Dedifferentiated amniotic fluid mesenchymal stem cell (primary cell): Measurements from ENCODE around the gene SERPINF2.
"Not testable (repeated sequence)": the region's sequence is repeated elsewhere in the genome, so short reads cannot be mapped to it uniquely, and the experiment has no call there.

ENCODE experiments used
- DNase-seq: peaks from one replicate; pipeline ENCODE4 v3.0.0-alpha.2; 2016; ENCODE audit errors: extremely low spot score

The SERPINF2 gene

DNA sequence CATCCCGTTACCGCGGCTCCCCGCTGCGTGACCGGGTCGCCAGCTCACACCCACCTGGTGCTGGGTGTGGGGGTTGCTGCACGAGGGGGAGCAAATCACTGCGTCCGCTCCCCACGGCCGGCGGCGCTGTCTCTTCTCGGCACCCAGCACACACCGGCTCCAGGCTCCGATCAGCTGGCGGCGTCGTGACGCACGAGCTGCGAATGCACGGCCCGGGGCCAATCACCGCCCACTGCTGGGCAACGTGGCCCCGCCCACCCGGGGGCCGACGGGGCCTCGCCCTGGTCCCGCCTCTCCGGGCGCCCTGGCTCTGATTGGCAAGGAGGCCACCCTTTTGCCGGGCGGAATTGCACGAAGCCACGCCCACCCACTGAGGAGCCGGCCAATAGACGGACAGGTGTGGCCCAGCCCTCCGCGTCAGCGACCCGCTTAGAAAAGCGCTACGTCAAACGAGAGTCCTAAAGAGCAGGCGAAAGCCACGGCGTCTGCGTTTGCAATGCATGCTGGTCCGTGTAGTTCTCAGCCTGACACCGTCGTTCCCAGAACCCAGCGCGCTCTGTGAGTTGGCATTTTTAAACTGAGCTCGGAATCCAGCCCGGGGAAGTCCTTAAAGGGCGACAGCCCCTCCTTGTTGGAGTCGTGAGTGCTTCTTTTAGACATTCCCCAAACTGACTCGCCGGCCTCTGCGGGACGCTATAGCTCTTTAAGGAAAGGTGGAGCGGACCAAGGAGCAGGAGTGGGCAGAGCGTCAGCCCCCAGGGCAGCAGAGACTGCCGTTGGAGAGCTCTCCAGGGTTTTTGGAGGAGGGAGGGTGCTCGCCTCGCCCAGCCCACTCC is 26.4 kb upstream of the SERPINF2 start:
- DNase-seq = peak; percentile 100

DNA sequence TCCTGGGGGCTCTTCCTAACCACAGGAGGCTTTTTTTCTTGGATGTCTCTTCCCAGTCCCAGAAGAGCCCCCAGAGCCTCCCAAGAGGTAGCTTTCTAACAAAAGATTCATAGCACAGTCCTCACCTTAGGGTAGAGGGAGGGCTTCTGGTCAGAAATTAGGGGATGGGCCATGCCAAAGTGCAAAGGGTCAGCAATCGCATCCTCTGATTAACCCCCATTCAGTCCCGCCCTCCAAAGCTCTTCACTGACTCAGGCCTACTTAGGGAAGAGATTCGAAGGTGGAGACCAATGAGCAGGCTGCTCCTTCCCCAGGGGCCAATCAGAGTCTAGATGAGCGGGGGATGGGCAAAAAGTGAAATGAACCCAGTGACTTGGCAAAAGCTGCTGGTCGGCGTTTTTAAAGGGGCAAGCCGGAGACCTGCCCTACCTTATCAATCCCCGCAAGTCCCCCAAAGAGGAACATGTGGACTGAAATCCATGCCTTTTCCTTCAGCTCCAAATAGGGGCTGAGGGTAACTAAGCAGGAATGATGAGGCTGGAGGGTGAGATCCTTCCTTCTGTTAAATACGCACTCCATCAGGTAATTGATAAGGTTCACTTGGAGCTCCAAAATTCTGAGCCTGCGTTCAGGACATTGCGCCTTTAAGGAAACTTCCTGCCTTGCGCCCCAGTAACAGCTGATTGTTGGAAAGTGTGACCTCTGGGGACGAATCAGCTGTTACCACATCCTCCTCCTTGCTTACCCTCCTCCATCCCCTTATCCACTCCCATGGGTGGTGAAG is 25.6 kb upstream of the SERPINF2 start:
- peak; percentile 98 for DNase-seq

DNA sequence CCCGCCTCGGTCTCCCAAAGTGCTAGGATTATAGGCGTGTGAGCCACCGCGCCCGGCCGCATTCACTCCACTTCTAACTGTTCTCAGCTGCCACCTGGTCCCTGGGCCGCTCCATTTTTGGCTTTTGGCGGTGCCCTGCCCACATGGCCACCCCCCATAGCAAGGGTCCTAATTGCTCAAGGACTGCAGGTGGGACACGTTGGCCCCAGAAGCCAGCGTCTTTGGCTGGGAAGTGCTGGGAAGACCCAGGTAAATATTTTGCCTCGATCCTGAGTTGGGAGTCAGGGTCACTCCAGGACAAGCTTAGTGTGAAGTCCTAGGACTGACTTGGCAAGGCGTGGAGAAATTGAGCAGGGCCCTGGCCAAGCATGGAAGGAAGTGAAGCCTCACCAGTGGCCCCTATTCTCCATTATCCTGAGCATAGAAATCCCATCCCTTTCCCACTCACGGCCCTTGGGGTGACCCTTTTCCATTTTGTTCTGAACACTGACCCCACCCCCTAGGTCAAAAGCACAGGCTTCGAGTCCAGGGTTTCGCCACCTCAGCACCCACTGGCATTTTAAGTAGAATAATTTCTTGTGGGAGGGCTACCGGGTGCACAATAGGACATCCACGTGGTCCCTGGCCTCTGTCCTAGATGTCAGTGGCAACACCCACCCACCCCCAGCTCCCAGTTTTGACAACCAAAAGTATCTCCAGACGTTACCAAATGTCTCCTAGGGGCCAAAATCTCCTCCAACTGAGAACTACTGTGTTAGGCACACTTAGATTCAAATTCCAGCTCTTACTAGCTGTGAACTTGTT is 24.1 kb upstream of the SERPINF2 start:
- no peak for DNase-seq

GRCh38 chr17:1720856-1721386 is 21.8 kb upstream of the SERPINF2 start:
- peak; percentile 61 for DNase-seq

GRCh38 chr17:1722022-1722421 is 20.6 kb upstream of the SERPINF2 start:
- DNase-seq = not testable (repeated sequence)

GRCh38 chr17:1724351-1724868 is 18.3 kb upstream of the SERPINF2 start, which contains the start of gene WDR81:
Gene WDR81, plus strand, starts transcription at chr17:1724704. Its CDS starts 256 bp downstream, at chr17:1724960.
- DNase-seq = peak; percentile 75

DNA sequence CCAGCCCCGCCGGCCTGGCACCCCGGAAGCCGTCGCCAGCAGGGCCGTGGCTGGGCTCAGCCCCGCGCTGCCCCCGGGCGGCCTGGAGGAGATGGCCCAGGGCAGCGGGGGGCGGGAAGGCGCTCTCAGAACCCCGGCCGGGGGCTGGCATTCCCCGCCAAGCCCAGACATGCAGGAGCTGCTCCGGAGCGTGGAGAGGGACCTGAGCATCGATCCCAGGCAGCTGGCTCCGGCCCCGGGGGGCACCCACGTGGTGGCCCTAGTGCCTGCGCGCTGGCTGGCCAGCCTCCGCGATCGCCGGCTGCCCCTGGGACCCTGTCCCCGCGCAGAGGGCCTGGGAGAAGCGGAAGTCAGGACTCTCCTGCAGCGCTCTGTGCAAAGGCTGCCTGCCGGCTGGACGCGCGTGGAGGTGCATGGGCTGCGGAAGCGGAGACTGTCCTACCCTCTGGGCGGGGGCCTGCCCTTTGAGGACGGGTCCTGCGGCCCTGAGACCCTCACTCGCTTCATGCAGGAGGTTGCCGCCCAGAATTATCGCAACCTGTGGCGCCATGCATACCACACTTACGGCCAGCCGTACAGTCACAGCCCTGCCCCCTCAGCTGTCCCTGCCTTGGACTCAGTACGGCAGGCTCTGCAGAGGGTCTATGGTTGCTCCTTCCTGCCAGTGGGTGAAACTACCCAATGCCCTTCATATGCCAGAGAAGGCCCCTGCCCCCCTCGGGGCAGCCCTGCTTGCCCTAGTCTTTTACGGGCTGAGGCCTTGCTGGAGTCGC is 17.6 kb upstream of the SERPINF2 start:
- no peak for DNase-seq

DNA sequence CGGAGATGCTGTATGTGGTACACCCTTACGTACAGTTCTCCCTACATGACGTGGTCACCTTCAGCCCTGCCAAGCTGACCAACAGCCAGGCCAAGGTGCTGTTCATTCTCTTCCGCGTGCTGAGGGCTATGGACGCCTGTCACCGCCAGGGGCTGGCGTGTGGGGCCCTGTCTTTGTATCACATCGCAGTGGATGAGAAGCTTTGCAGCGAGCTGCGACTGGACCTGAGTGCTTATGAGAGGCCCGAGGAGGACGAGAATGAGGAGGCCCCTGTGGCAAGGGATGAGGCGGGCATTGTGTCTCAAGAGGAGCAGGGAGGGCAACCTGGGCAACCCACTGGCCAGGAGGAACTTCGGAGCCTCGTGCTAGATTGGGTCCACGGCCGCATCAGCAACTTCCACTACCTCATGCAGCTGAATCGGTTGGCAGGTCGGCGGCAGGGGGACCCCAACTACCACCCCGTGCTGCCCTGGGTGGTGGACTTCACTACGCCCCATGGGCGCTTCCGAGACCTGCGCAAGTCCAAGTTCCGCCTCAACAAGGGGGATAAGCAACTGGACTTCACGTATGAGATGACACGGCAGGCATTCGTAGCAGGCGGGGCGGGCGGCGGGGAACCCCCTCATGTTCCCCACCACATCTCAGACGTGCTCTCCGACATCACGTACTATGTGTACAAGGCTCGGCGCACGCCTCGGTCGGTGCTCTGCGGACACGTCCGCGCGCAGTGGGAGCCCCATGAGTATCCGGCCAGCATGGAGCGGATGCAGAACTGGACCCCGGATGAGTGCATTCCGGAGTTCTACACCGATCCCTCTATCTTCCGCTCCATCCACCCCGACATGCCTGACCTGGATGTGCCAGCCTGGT is 16.8 kb upstream of the SERPINF2 start:
- no peak for DNase-seq

DNA sequence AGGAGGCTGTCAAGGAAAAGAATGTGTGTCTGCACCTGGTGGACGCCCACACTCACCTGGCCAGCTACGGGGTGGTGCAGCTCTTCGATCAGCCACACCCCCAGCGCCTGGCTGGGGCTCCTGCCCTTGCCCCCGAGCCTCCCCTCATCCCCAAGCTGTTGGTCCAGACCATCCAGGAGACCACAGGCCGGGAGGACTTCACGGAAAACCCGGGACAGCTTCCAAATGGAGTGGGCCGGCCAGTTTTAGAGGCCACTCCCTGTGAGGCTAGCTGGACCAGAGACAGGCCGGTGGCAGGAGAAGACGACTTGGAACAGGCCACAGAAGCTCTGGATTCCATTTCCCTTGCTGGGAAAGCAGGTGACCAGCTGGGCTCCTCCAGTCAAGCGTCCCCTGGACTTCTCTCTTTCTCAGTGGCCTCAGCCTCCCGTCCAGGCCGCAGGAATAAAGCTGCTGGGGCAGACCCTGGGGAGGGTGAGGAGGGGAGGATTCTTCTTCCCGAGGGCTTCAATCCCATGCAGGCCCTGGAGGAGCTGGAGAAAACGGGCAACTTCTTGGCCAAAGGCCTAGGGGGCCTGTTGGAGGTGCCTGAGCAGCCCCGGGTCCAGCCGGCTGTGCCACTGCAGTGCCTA is 15.9 kb upstream of the SERPINF2 start:
- no peak for DNase-seq

DNA sequence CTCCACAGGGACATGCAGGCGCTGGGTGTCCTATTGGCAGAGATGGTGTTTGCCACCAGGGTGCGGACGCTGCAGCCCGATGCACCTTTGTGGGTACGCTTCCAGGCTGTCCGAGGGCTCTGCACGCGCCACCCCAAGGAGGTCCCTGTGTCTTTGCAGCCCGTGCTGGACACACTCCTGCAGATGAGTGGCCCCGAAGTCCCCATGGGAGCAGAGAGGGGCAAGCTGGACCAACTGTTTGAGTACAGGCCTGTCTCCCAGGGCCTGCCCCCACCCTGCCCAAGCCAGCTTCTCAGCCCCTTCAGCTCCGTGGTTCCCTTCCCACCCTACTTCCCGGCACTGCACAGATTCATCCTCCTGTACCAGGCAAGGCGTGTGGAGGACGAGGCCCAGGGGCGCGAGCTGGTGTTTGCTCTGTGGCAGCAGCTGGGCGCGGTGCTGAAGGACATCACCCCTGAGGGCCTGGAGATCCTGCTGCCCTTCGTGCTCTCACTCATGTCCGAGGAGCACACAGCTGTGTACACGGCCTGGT is 15.3 kb upstream of the SERPINF2 start:
- no peak for DNase-seq

- no peak for DNase-seq
These were observed 14.6 kb upstream of the SERPINF2 start for GRCh38 chr17:1727876-1728630.

DNA sequence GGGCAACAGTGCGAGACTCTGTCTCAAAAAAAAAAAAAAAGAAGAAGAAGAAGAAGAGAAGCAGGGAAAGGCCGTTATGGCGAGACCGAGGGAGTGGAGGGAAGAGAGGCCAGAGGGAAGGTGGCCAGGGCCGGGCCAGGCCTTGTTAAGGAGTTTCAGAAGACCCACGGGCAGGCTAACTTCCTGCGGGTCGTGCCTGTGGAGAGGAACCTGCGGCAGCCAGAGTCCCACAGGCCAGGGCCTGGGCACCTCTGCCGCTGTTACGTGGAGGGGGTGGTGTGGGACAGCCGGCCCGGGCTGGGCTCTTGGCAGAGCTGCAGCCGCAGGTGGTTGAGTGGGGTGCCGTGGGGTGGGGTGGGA is 12.7 kb upstream of the SERPINF2 start:
- DNase-seq = no peak

GRCh38 chr17:1730326-1731193 is 12.1 kb upstream of the SERPINF2 start:
- no peak for DNase-seq

DNA sequence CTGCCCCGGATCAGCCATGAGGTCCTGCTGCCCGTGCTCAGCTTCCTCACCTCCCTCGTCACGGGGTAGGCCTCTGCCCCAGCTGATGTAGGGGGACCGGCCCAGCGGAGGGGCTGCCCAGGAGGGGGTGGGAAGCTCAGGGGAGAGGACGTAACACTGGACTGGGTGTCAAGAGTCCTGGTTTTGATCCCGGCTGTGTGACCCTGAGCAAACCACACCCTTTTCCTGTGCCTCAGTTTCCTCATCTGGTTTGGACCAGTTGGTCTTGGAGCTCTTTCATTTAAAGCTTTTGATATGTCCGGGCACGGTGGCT is 11.5 kb upstream of the SERPINF2 start:
- no peak for DNase-seq

- DNase-seq = no peak
These were observed 10.3 kb upstream of the SERPINF2 start for GRCh38 chr17:1732241-1732832.

DNA sequence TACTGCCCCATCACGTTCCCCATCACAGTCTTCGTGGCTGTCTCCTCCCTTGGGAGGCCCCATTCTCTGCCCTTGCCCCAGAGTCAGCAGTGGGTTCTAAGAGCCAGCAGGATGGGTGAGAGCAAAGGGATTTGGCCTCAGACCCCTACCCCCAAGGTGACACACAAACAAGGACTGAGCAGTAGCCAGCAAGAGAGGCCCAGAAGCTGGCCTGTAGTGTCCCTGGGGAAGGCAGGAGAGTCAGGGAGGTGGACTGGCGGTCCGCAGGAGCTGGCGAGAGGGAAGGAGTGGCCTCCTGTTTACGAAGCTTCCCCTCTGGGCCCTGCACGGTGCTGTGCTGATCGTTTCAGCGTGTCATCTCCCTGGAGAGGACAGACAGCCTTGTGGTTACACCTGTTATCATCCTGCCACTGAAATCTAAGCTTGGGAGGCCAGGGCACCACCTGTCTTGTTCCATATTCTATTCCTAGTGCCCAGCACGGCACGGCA is 9.8 kb upstream of the SERPINF2 start:
- DNase-seq = no peak

DNA sequence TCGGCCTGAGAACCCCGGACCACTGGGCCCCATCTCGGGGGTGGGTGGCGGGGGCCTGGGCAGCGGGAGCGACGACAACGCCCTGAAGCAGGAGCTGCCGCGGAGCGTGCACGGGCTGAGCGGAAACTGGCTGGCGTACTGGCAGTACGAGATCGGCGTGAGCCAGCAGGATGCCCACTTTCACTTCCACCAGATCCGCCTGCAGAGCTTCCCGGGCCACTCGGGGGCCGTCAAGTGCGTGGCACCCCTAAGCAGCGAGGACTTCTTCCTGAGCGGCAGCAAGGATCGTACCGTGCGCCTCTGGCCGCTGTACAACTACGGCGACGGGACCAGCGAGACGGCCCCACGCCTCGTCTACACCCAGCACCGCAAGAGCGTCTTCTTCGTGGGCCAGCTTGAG is 8.9 kb upstream of the SERPINF2 start:
- DNase-seq = no peak
